HG03432 (cell line): ENCODE results near the gene CAV1.

Experiments used
- ATAC-seq: cut with Tn5 transposase; IDR thresholded peaks from one replicate; pipeline ENCODE4 v1.9.1; 2021; ENCODE audit warnings: mild to moderate bottlenecking, moderate library complexity; ENCODE audit not compliant: unreplicated experiment

CAV1 gene

GRCh38 chr7:116502201-116503096, 22.4 kb upstream of the CAV1 start:
- no peak for ATAC-seq

- ATAC-seq = no peak
These were observed 21.0 kb upstream of the CAV1 start for GRCh38 chr7:116503835-116504234.

GRCh38 chr7:116505278-116505677, 19.6 kb upstream of the CAV1 start:
- no peak for ATAC-seq

GRCh38 chr7:116505823-116506222, 19.0 kb upstream of the CAV1 start:
- no peak for ATAC-seq

- ATAC-seq = no peak
These were observed 14.8 kb upstream of the CAV1 start for GRCh38 chr7:116509982-116510579.

GRCh38 chr7:116510795-116511194, 14.0 kb upstream of the CAV1 start:
- no peak for ATAC-seq

- ATAC-seq = peak; percentile 99
These were observed 13.0 kb upstream of the CAV1 start for GRCh38 chr7:116511552-116512519.

GRCh38 chr7:116512520-116513188, 12.2 kb upstream of the CAV1 start:
- ATAC-seq = no peak

- ATAC-seq = no peak
These were observed 9.3 kb upstream of the CAV1 start for GRCh38 chr7:116515584-116515983.

- no peak for ATAC-seq
These were observed 8.5 kb upstream of the CAV1 start for GRCh38 chr7:116516324-116516723.

- ATAC-seq = no peak
These were observed 7.2 kb upstream of the CAV1 start for GRCh38 chr7:116517626-116518025.

- peak; percentile 52 for ATAC-seq
These were observed 5.9 kb upstream of the CAV1 start for GRCh38 chr7:116518961-116519360.

GRCh38 chr7:116521046-116521664, 3.7 kb upstream of the CAV1 start:
- no peak for ATAC-seq

- ATAC-seq = no peak
These were observed 2.6 kb upstream of the CAV1 start for GRCh38 chr7:116522247-116522646.

GRCh38 chr7:116524221-116524608, 621 bp upstream of the CAV1 start:
- no peak for ATAC-seq

GRCh38 chr7:116525298-116525912, 569 bp downstream of the CAV1 start:
- ATAC-seq = peak; percentile 38

GRCh38 chr7:116525913-116526861, 1.4 kb downstream of the CAV1 start:
- peak; percentile 92 for ATAC-seq

GRCh38 chr7:116526897-116527296, 2.1 kb downstream of the CAV1 start:
- no peak for ATAC-seq

GRCh38 chr7:116527521-116527920, 2.7 kb downstream of the CAV1 start:
- ATAC-seq = no peak
